ENCODE measurements around the gene GPAT2.
"Not testable (repeated sequence)": the region's sequence is repeated elsewhere in the genome, so short reads cannot be mapped to it uniquely, and the experiment has no call there.

GPAT2 gene

DNA sequence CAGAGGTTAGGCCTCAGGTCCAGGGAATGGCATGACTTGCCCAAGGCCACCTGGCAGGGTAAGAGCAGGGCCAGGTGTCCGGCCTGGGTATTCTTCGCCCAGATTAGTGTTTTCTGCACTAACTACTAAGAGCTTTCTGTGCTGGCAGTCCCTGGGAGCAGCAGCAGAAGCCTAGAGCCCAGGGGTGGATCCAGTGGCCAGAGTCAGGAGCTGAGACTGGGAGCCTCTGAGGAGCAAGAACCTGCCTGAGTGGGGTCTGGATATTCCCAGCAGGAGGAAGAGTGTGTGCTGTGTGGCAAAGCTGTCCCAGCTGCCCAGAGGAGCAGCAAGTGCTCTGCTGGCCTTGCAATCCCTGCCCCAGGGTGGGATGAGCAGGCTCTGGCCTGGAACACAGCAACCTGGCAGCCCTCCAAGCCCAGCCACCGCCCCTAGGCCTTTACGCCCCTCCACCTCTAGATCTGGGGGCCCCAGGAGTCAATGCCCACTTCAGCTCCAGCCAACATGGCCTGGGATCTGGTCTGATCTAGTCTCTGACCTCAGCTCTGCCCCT, 30.7 kb upstream of the GPAT2 start:
- no peak for DNase-seq

- DNase-seq, result not testable (repeated sequence)
Observed at GRCh38 chr2:96064760-96065159, 30.0 kb upstream of the GPAT2 start.

DNA sequence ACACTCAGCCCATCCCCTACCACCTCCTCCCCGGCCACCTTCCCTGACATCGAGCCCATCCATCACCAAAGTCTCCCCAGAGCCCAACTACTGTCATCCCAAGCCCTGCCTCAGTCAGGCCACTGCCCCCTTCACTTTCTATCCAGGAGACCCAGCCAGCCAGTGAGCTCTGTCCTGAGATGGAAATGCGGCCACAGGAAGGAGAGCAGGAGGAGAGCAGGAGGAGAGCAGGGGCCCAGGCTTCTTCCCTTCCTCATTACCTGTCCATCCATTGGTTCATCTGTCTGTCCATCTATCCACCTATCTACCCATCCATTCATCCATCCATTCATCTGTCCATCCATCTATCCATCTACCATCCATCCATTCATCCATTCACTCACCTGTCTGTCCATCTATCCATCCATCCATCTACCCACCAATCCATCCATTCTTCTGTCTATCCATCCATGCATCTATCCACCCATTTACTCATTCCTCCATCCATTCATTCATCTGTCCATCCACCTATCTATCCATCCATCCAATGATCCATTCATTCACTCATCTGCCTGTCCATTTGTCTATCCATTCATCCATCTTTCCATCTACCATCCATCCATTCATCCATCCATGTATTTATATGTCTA, 29.4 kb upstream of the GPAT2 start:
- not testable (repeated sequence) for DNase-seq

GRCh38 chr2:96063116-96063899, 28.6 kb upstream of the GPAT2 start:
- peak; percentile 12 for DNase-seq

DNA sequence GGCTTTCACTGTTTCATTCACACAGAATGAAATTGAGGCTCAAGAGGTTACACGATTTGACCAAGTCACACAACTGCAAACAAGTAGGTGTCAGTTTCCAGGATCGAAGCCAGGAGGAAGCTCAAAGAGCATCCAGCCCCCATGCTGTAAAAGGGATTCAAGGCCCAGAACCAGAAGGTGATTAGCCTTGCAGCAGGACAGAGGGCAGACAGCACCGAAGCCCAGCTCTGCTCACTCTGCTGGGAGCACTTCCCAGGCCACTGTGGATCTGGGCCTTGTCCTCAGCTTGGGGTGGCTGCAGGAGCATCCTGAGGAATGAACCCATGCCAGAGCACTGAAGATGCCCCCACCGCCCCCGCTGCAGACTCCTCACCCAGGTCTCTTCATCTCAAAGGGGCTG, 27.8 kb upstream of the GPAT2 start:
- DNase-seq, result not testable (repeated sequence)

DNA sequence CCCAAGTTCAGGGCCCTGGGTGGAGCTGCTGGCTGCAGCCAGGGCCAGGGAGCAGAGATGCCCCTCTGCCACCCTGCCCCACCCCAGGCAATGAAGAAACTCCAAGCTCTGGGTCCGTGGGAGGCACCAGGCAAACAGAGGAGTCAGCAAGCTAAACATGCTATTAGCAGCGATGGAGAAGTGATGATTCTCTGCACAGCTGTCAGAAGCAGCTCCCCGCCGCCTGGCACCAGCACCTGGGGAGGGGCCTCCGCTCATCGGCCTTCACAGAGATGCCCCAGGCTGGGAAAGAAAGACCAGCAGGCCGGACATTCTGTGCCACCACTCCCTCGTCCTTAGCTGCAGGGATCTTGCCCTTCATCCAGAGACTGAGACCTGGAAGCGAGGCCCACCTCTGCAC, 27.2 kb upstream of the GPAT2 start:
- not testable (repeated sequence) for DNase-seq

DNA sequence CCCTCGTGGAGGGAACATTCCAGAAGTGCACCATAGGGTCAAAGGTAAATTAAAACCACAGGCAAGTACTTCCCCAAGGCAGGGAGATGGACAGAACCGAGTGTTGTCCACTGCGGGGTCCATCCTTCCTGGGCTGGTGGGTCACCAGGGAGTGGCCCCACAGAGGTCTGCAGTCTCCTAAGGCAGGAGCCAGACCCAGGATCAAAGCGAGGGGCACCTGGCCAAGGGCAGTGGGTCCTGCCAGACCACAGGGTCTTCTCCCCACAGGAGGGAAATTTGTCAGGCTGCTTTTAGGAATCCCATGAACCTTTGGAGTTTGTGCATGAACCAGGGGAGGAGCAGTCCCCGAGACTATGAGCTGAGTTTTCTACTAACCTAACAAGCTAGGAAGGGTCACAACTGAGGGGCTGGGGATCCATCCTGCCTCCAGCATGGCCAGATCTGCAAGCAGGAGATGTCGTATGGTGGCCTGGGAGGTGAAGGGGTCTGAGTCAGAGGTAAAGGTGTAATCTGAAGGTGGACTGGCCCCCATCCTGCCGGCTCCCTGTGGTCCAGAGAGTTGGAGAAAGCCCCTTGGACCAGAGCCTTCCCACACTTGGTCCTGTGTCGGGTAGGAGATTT, 26.6 kb upstream of the GPAT2 start:
- DNase-seq, result not testable (repeated sequence)

DNA sequence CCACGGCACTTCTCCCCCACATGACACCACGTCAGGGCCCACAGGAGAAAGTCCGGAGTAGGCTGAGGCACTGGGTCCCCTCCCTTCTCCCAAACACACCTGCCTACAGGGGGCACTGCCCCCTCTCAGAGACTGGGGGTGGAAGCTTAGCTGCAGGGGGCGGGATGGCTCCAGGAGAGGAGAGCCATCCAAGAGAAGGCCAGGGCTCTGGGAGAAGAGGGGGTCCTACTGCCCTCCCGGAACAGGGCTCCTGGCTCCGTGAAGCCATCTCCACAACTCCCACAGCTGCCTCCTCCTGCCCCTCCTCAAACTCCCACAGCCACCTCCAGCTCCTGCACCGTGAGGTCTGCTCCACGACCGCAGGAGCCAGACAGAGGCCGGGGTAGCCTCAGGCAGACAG, 25.6 kb upstream of the GPAT2 start:
- not testable (repeated sequence) for DNase-seq

GRCh38 chr2:96059443-96059842, 24.7 kb upstream of the GPAT2 start:
- DNase-seq, result not testable (repeated sequence)

- not testable (repeated sequence) for DNase-seq
Observed at GRCh38 chr2:96055830-96056229, 21.1 kb upstream of the GPAT2 start.

DNA sequence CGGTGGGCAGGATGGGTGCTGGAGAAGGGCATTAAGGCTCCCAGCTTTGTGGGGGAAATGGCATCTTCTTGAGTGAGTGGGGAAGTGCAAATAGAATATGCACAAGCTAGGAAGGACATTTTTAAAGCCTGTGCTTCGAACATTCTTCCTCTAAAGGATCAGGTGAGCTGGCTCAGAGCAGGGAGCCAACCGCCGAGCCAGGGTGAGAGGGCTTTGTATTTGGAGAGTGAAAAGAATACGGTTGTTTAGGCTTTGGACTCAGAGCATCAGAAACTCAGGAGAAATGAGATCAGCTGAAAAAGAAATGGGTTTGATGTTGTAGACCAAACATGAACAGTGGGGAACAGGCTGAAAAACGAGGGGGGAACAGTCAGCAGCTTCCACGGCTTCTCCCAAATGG, 19.8 kb upstream of the GPAT2 start:
- DNase-seq, result not testable (repeated sequence)

DNA sequence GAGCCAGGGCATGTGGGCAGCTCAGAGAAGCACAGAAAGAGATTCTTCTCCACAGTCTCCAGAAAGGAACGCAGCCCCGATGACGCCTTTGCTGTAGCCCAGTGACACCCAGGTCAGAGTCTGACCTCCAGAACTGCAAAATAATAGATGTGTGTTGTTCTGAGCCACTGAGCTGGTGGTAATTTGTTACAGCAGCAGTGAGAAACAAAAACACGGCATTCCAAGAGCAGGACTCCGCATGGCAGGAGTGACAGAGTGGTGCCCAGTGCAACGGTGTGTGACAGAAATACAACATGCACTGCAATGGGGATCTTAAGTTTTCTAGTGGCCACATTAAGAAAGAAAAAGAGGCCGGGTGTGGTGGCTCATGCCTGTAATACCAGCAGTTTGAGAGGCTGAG, 18.7 kb upstream of the GPAT2 start:
- DNase-seq, result not testable (repeated sequence)

DNA sequence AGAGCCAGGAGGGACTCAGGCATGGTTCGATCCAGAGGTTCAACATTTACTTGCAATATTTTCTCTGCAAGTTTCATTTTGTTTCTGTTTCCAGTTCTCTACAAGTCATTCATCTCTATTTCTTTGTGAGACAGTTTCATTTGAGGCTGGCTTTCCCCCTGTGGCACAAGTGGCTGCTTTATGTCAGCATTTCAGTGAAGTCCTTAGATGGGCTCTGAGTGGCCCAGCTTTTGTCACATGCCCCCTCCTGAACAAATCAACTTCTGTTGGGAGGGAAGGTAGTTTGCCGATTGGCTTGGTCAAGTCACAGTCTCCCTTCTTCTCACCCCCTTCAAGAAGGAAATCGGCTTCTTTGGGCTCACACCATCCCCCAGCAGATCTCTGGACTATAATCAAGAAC, 17.9 kb upstream of the GPAT2 start:
- DNase-seq, result not testable (repeated sequence)

DNA sequence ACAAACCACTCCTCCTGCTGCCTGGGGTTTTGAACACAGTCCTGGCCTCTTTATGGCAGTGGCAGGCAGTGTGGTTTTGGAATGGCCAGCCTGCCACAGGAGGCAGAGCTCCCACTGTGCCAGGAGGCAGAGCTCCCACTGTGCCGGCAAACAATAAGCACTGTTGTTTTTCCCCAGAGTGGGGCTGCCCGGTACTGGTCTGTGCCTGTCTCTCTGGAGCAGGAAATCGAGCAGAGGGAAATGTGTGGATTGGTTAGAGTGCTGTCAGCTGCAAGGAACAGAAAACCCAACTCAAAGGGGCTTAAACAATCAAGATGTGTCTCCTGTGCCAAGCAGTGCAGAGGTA, 15.2 kb upstream of the GPAT2 start:
- DNase-seq, result not testable (repeated sequence)

DNA sequence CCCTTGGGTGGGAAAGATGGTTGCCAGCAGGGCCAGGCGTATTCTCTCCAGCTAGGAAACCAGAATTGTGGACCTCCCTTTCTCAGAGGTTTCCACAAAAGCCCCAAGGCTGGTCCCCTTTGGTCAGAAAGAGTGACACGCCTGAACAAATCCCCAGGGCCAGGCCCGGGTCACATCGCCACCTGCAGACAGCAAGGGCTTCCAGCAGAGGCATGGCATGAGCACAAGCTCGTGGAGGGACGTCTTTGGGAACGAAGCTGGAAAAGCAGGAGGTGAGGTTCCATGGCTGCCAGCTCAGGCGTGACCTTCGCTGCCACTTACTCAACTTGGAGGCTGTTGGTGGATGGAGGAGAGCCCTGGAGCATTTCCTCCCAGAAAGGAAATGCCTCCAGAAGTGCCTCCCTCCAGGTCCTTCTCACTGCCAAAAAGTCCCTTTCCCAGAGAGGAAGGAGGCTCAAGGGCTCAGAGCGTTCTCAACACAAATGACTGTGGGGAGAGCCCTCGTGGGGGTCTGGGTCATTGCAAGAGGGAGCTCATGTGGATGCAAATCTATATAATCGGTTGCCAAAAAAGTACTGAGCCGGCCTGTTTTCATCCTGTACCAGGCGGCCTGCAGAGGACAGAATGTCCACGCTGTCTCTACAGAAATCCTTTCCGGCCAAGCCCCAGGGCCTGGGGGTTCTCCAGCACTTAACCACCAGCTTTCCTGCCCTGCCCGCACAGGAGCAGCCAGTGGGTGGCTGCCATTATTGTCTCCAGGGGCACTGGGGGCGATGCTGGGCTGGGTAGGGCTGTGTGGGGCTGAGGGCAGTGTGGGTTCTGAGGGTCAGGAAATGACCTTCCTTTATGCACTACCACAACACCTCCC, 14.6 kb upstream of the GPAT2 start:
- not testable (repeated sequence) for DNase-seq

GRCh38 chr2:96035554-96035953, 838 bp upstream of the GPAT2 start:
- not testable (repeated sequence) for DNase-seq

- DNase-seq, result not testable (repeated sequence)
Observed at GRCh38 chr2:96033997-96034396, 719 bp downstream of the GPAT2 start.

DNA sequence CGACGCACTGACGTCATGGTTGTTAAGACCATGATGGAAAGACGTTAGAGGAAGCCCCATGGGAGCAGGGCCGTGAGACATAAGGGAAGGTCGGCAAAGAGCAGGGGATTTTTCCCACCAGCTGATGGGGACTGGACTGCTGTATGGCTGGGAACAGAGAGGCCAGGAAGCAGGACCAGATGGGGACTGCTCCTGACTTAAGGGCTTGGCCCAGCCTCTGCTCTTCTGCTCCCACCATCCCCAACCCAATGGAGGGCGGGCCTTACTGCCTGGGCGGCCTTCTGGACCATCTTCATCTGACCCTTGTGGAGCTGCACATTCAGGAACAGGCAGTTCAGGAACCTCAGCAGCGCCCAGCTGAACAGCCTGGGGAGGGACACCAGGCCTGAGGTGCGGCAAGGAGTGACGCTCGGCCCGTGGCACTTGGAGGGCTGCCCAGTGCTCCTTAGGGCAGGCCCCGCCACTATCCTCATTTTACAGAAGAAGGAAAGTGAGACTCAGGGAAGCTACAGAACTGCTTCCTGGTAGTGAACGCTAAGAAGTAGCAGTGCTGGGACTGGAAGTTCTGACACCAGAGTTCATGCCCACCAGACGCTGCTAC, 6.9 kb downstream of the GPAT2 start:
- DNase-seq, result not testable (repeated sequence)

GRCh38 chr2:96025755-96026154, 9.0 kb downstream of the GPAT2 start:
- DNase-seq, result not testable (repeated sequence)

GRCh38 chr2:96025194-96025492, 9.6 kb downstream of the GPAT2 start:
- no peak for DNase-seq

DNA sequence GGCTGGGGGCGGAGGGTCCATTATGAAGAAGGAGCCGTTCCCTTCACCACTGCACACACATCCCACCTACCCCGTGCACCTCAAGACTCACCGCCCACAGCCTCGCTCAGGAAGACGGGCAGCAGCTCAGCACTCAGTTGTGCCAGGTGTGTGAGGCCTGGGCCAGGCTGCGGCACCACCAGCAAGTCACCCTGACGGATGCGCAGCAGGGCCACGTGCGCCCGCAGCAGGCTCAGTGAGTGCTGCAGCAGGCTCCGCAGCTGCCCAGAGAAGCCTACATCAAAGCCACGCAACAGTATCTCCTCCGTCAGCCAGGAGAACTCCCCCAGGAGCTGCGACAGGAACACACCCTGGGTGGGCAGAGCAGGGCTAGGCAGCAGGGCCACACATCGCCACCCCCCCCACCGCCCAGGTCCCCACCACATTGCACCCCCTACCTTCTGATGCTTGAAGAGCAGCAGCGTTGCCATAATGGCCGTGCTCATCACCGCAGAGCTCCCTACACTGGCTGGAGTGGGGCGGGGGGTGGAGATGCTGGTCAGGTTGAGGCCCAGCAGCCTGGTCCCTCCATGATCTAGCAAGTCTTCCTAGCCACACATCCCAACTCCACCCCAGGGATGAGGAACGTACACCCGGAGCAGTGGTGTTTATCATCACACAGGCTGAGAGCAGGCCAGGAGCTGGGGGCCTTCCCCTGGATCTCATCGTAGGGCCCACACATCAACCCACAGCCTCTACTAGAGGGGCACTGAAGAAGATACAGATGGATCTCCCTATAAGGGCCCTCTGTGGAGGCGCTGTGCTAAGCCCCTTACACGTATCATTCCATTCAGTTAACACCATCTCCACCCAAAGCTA, 10.2 kb downstream of the GPAT2 start:
- no peak for DNase-seq

GRCh38 chr2:96023701-96024100, 11.0 kb downstream of the GPAT2 start:
- not testable (repeated sequence) for DNase-seq
